GM23248 (cell line): ENCODE data around the gene MBTPS2.

ENCODE experiments used
- EZH2 ChIP-seq: fragments of 200-600 bp; sonication (generic); IDR thresholded peaks from 2 replicates; pipeline ENCODE4 v1.6.1; 2018; ENCODE audit warnings: antibody characterized with exemption, mild to moderate bottlenecking; ENCODE audit not compliant: insufficient read depth, poor library complexity, severe bottlenecking
- EZH2phosphoT487 ChIP-seq: fragments of 200-600 bp; sonication (generic); IDR thresholded peaks from 2 replicates; pipeline ENCODE4 v1.6.1; 2018; ENCODE audit warnings: antibody characterized with exemption, moderate library complexity, mild to moderate bottlenecking, low read depth; ENCODE audit not compliant: insufficient read depth

- TF ChIP-seq EZH2phosphoT487 (no peak), EZH2 (no peak)
Observed at GRCh38 chrX:21926527-21927278, 87.3 kb downstream of the MBTPS2 start.
